ENCODE data around the gene MBNL3.
"Not testable (repeated sequence)": the region's sequence is repeated elsewhere in the genome, so short reads cannot be mapped to it uniquely, and the experiment has no call there.

Gene MBNL3

DNA sequence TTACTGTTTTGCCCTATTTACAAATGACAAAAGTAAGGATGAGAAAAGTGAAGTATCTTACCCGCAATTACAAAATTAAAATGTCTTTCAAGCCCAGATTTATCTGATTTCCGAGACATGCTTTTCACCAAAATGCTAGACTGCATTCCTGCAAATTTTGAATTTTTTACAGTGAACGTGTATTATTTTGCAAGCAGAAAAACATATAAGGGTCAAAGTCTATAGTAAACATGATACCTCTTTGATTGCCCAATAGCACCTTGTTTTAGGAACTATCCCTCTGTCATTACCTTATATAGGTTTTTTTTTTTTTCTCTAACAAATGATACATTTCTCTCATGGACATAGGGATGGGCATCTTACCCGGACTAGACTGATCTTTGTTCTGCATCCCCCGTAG, 135.4 kb downstream of the MBNL3 start:
- DNase-seq (ENCODE audit: low read depth, low spot score): no peak
- Histone ChIP-seq H3K27me3 (ENCODE audit: control insufficient read depth, insufficient read depth, low read length) (no peaks in the 10 kb centered on the region), H3K9me3 (ENCODE audit: control insufficient read depth, insufficient read depth, low read length) (no peaks in the 10 kb centered on the region), H3K4me1 (ENCODE audit: control insufficient read depth, insufficient read depth, low read length) (no peaks in the 10 kb centered on the region), H3K27ac (ENCODE audit: low read length) (no peak overlapping the region), H3K4me3 (ENCODE audit: low read length) (no peak overlapping the region), H3K36me3 (ENCODE audit: control insufficient read depth, insufficient read depth, low read length) (no peaks in the 10 kb centered on the region)
- no CpG with 5 or more reads among the region's 5 CpGs for WGBS (ENCODE audit: insufficient coverage, insufficient read length)

DNA sequence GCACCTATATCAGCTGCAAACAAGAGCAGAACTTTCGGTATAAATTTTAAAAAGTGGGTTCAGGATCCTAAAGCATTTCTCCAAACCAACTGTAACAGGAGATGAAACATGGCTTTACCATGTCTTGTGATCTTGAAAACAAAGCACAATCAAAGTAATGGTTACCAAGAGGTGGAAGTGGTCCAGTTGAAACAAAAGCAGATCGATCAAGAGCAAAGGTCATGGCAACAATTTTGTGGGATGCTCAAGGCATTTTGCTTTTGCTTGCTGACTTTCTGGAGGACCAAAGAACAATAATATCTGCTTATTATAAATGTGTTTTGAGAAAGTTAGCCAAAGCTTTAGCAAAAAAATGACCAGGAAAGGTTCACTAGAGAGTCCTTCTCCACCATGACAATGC, 152.7 kb downstream of the MBNL3 start:
- Histone ChIP-seq H3K4me3 (ENCODE audit: low read length) (no peak overlapping the region), H3K27ac (ENCODE audit: low read length) (no peak overlapping the region), H3K36me3 (ENCODE audit: control insufficient read depth, insufficient read depth, low read length) (no peaks in the 10 kb centered on the region), H3K27me3 (ENCODE audit: control insufficient read depth, insufficient read depth, low read length) (no peaks in the 10 kb centered on the region), H3K4me1 (ENCODE audit: control insufficient read depth, insufficient read depth, low read length) (no peaks in the 10 kb centered on the region), H3K9me3 (ENCODE audit: control insufficient read depth, insufficient read depth, low read length) (no peaks in the 10 kb centered on the region)
- no CpG with 5 or more reads among the region's 2 CpGs for WGBS (ENCODE audit: insufficient coverage, insufficient read length)
- no peak for DNase-seq (ENCODE audit: low read depth, low spot score)

DNA sequence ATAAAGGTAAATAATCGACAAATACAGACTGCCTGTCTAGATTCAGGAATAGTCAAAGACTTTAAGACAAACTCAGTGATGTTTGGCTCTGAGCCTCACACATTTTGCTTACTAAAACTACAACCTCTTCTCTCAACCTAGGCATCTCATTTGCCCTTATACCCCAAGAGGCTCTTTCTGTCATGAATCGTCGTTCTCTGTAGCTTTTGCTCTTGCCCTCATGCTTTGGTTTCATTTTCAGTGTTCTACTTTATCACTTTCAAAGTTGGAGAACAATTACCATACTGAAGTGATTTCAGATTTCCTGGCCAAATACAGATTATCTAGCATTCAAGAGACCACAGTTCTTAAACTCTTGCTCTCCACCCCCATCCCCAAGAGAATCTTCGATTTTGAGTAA, 155.5 kb downstream of the MBNL3 start:
- H3K27ac ChIP-seq (ENCODE audit: low read length): no peak overlapping the region
- no peaks in the 10 kb centered on the region for H3K27me3 ChIP-seq (ENCODE audit: control insufficient read depth, insufficient read depth, low read length)
- WGBS (ENCODE audit: insufficient coverage, insufficient read length): no CpG with 5 or more reads among the region's 4 CpGs
- H3K9me3 ChIP-seq (ENCODE audit: control insufficient read depth, insufficient read depth, low read length): no peaks in the 10 kb centered on the region
- no peak for DNase-seq (ENCODE audit: low read depth, low spot score)
- H3K4me3 ChIP-seq (ENCODE audit: low read length): no peak overlapping the region
- H3K4me1 ChIP-seq (ENCODE audit: control insufficient read depth, insufficient read depth, low read length): no peaks in the 10 kb centered on the region
- H3K36me3 ChIP-seq (ENCODE audit: control insufficient read depth, insufficient read depth, low read length): no peaks in the 10 kb centered on the region

DNA sequence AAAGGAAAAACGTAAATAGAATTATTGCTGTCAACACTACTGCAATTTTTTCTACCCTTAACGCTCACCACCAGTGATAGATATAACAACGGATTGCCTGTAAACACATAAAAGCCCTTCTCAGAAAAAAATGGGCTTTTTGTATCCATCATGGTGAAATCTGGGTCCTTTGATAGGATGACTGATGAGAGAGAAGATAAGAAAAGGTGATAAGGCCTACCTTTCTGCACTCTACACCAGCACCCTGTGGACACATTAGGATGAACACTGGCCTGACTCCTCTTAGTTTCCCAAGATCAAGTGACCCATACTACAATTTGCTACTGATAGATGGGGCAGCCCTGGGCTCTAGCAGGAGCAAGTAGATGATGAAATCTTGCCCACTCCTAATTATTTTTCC, 157.3 kb downstream of the MBNL3 start:
- Histone ChIP-seq H3K9me3 (ENCODE audit: control insufficient read depth, insufficient read depth, low read length) (no peaks in the 10 kb centered on the region), H3K27me3 (ENCODE audit: control insufficient read depth, insufficient read depth, low read length) (no peaks in the 10 kb centered on the region), H3K4me1 (ENCODE audit: control insufficient read depth, insufficient read depth, low read length) (no peaks in the 10 kb centered on the region), H3K36me3 (ENCODE audit: control insufficient read depth, insufficient read depth, low read length) (no peaks in the 10 kb centered on the region), H3K27ac (ENCODE audit: low read length) (no peak overlapping the region), H3K4me3 (ENCODE audit: low read length) (no peak overlapping the region)
- DNase-seq (ENCODE audit: low read depth, low spot score): no peak
- WGBS (ENCODE audit: insufficient coverage, insufficient read length): no CpG with 5 or more reads among the region's 3 CpGs

DNA sequence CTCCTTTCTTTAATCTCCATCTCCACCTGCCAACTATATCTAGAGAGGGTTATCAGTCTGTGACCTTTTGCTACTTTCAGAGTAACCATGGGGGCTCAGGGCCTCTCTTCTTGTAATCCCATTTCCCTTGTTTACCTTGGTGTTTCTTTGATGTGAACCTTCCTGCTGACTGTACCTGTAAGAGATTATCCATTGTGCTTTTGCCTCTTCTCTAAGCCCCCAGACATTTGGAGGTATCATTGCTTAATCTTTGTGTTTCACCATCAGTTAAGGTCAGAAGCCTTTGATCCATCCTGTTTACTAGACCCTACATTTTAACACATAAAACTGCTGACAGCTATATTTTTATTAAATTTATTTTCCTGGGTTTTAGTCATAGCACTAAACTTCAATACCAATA, 157.8 kb downstream of the MBNL3 start:
- H3K4me1 ChIP-seq (ENCODE audit: control insufficient read depth, insufficient read depth, low read length): no peaks in the 10 kb centered on the region
- no peaks in the 10 kb centered on the region for H3K9me3 ChIP-seq (ENCODE audit: control insufficient read depth, insufficient read depth, low read length)
- no peak overlapping the region for H3K27ac ChIP-seq (ENCODE audit: low read length)
- H3K36me3 ChIP-seq (ENCODE audit: control insufficient read depth, insufficient read depth, low read length): no peaks in the 10 kb centered on the region
- no peaks in the 10 kb centered on the region for H3K27me3 ChIP-seq (ENCODE audit: control insufficient read depth, insufficient read depth, low read length)
- no peak overlapping the region for H3K4me3 ChIP-seq (ENCODE audit: low read length)
- no peak for DNase-seq (ENCODE audit: low read depth, low spot score)

DNA sequence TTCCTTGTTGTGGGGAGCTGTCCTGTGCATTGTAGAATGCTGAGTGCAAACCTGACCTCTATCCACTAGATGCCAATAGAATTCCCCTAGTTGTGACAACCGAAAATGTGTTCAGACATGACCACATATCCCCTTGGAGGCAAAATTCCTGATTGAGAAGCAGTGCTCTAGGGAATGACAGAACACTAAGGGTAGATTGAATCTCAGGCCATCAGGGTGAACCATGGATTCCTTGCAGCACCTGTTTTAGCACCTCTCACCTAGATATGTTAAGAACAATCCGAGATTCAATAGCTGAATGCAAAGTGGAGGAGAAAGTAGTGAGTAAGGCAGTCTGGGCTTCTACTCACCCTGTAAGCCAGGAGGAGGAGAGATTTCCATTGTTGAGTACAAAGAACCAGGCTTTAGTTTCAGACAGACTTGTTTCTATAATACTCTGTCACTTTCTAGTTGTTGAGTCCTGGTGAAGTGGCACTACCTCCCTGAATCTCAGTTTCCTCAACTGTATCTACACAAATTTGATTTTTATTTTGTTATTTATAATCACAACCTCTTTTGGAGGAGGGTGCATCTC, 158.6 kb downstream of the MBNL3 start:
- H3K4me1 ChIP-seq (ENCODE audit: control insufficient read depth, insufficient read depth, low read length): no peaks in the 10 kb centered on the region
- WGBS (ENCODE audit: insufficient coverage, insufficient read length): no CpG with 5 or more reads among the region's 2 CpGs
- no peak for DNase-seq (ENCODE audit: low read depth, low spot score)

DNA sequence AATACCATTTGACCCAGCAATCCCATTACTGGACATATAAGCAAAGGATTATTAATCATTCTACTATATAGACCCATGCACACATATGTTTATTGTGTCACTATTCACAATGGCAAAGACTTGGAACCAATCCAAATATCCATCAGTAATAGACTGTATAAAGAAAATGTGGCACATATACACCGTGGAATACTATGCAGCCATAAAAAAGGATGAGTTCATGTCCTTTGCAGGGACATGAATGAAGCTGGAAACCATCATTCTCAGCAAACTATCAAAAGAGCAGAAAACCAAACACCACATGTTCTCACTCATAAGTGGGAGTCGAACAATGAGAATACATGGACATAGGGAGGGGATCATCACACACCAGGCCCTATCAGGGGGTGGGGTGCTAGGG, 161.9 kb downstream of the MBNL3 start:
- H3K27me3 ChIP-seq (ENCODE audit: control insufficient read depth, insufficient read depth, low read length); H3K4me3 ChIP-seq (ENCODE audit: low read length): not testable (repeated sequence)

More for the DNA sequence above, 158.6 kb downstream of the MBNL3 start:
- no peaks in the 10 kb centered on the region for H3K27me3 ChIP-seq (ENCODE audit: control insufficient read depth, insufficient read depth, low read length)
- H3K27ac ChIP-seq (ENCODE audit: low read length): no peak overlapping the region
- no peak overlapping the region for H3K4me3 ChIP-seq (ENCODE audit: low read length)
- no peaks in the 10 kb centered on the region for H3K9me3 ChIP-seq (ENCODE audit: control insufficient read depth, insufficient read depth, low read length)
- H3K36me3 ChIP-seq (ENCODE audit: control insufficient read depth, insufficient read depth, low read length): no peaks in the 10 kb centered on the region

More for the DNA sequence above, 161.9 kb downstream of the MBNL3 start:
- H3K9me3 ChIP-seq (ENCODE audit: control insufficient read depth, insufficient read depth, low read length); H3K36me3 ChIP-seq (ENCODE audit: control insufficient read depth, insufficient read depth, low read length); H3K27ac ChIP-seq (ENCODE audit: low read length); DNase-seq (ENCODE audit: low read depth, low spot score); H3K4me1 ChIP-seq (ENCODE audit: control insufficient read depth, insufficient read depth, low read length): not testable (repeated sequence)
- no CpG with 5 or more reads among the region's 2 CpGs for WGBS (ENCODE audit: insufficient coverage, insufficient read length)

All from iPS DF 6.9 (cell line).